Measurements from ENCODE around the gene STYX.
"Not testable (repeated sequence)": the region's sequence is repeated elsewhere in the genome, so short reads cannot be mapped to it uniquely, and the experiment has no call there.

STYX gene

DNA sequence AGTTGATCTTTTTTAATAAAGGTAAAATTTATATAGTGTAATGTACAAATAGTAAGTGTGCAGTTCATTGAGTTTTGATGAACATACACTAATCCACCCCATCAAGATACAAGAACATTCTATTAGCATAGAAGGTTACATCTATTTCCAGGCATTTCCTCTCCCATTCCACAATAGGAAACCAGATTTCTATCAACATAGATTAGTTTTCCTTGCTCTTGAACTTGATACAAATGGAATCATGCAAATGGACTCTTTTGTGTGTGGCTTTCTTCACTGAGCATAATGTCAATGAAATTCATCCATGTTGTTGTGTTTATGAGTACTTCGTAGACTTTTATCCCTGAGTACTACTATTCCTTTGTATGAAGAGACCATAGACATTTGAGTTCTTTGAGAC, 10.8 kb downstream of the STYX start:
- TF ChIP-seq POLR2A (IDR thresholded peaks at IDR 0.05; ENCODE audit: low read length), result no peak
- no peak for TF ChIP-seq GATA1 (IDR thresholded peaks at IDR 0.05; ENCODE audit: low read depth, low read length)
- DNase-seq, result no peak

DNA sequence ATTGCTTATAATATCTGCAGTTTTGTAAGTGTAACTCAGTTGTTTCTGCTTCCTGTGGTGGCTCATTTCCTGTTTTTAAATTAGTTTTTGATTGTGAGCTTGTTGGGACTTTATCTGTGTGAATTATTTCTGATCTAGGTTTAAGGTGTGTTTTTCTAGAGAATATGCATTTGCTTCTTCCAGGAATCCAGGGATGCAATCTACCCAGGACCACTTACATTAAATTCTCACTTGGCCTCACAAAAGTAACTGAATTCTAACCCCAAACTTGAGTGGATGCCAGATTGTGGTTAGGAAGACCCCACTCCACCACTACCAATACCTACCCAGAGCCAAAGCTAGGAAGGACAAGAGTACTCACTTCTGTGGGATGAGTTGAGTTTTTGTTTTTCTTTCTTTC, 11.9 kb downstream of the STYX start:
- TF ChIP-seq GATA1 (IDR thresholded peaks at IDR 0.05; ENCODE audit: low read depth, low read length) (no peak), POLR2A (IDR thresholded peaks at IDR 0.05; ENCODE audit: low read length) (no peak)
- DNase-seq, result no peak

- TF ChIP-seq GATA1 (IDR thresholded peaks at IDR 0.05; ENCODE audit: low read depth, low read length) (no peak), POLR2A (IDR thresholded peaks at IDR 0.05; ENCODE audit: low read length) (no peak)
- DNase-seq, result no peak
Measured at GRCh38 chr14:52748647-52749292, 18.8 kb downstream of the STYX start.

GRCh38 chr14:52755607-52756316, 25.8 kb downstream of the STYX start:
- DNase-seq, result no peak
- TF ChIP-seq POLR2A (IDR thresholded peaks at IDR 0.05; ENCODE audit: low read length) (no peak), GATA1 (IDR thresholded peaks at IDR 0.05; ENCODE audit: low read depth, low read length) (no peak)

DNA sequence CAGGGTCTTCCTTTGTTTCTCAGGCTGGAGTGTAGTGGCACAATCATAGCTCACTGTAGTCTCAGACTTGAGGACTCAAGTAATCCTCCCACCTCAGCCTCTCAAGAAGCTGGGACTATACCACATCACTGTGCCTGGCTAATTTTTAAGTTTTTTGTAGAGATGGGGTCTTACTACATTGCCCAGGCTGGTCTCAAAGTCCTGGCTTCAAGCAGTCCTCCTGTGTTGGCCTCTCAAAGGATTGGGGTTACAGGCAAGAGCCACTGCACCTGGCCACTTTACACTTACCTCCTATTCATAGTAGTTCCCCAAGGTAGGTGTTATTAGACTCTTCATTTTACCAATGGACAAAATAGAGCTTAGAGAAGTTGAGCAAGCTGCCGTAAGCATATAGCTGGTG, 29.2 kb downstream of the STYX start:
- TF ChIP-seq GATA1 (IDR thresholded peaks at IDR 0.05; ENCODE audit: low read depth, low read length) (no peak), POLR2A (IDR thresholded peaks at IDR 0.05; ENCODE audit: low read length) (no peak)
- DNase-seq, result no peak

GRCh38 chr14:52762923-52763322, 33.0 kb downstream of the STYX start:
- DNase-seq, result not testable (repeated sequence)

- no peak for TF ChIP-seq GATA1 (IDR thresholded peaks at IDR 0.05; ENCODE audit: low read depth, low read length)
- no peak for TF ChIP-seq POLR2A (IDR thresholded peaks at IDR 0.05; ENCODE audit: low read length)
- no peak for DNase-seq
Measured at GRCh38 chr14:52767058-52767833, 37.3 kb downstream of the STYX start.

DNA sequence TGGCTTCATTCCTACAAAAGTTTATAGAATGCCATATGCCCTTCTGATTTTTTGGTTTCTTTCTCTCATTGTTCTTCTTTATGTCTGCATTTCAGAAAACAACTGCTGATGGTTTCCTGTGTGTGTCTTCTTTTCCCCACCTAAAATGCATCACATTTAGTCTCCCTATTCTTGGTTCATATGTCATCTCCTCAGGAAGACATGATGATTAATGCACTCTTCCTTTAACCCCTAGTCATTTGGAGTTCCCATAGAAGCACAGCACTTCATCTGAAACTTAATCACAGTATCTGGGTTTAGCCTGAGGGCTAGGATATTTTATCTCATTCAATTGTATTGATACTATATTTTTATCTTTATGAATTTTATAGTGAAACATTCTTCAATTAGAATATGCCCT, 39.9 kb downstream of the STYX start:
- DNase-seq, result no peak

GRCh38 chr14:52776816-52777215, 46.9 kb downstream of the STYX start:
- TF ChIP-seq POLR2A (IDR thresholded peaks at IDR 0.05; ENCODE audit: low read length) (no peak), GATA1 (IDR thresholded peaks at IDR 0.05; ENCODE audit: low read depth, low read length) (no peak)
- DNase-seq, result no peak

More for the DNA sequence above, 39.9 kb downstream of the STYX start:
- TF ChIP-seq GATA1 (IDR thresholded peaks at IDR 0.05; ENCODE audit: low read depth, low read length), result no peak
- no peak for TF ChIP-seq POLR2A (IDR thresholded peaks at IDR 0.05; ENCODE audit: low read length)

DNA sequence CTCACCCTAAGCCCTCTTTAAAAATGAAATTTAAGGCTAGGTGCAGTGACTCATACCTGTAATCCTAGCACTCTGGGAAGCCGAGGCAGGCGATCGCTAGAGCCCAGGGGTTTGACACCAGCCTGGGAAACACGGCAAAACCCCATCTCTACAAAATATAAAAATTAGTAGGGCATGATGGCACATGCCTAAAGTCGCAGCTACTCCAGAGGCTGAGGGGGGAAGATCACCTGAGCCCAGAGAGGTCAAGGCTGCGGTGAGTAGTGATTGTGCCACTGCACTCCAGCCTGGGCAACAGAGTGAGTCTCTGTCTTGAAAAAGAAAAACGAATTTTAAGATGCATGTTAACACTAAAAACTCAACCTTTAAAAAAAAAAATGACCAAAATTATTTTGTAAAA, 48.7 kb downstream of the STYX start:
- TF ChIP-seq GATA1 (IDR thresholded peaks at IDR 0.05; ENCODE audit: low read depth, low read length) (no peak), POLR2A (IDR thresholded peaks at IDR 0.05; ENCODE audit: low read length) (no peak)
- DNase-seq, result no peak

- DNase-seq, result no peak
- TF ChIP-seq POLR2A (IDR thresholded peaks at IDR 0.05; ENCODE audit: low read length), result no peak
Measured at GRCh38 chr14:52780893-52781292, 50.9 kb downstream of the STYX start.

DNA sequence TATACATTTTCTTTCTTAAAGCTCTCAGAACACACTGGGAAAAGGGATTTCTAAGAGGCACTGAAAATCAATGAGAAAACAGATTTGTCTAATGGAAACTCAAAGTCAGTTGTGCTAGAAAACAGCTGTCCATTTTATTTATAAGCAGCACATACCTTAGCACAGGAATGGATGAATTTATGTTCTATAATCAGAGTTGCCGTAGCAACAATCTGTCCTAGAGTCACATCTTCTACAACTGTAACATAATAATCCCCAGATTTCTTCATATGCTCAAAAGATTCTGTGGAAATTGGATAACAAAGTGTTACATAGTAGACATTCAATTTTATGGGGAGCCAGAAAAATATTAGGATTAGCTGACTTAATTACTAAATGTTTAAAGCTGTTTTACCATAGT, 51.7 kb downstream of the STYX start:
- no peak for DNase-seq
- TF ChIP-seq GATA1 (IDR thresholded peaks at IDR 0.05; ENCODE audit: low read depth, low read length), result no peak
- TF ChIP-seq POLR2A (IDR thresholded peaks at IDR 0.05; ENCODE audit: low read length), result no peak

- no peak for DNase-seq
- no peak for TF ChIP-seq POLR2A (IDR thresholded peaks at IDR 0.05; ENCODE audit: low read length)
- no peak for TF ChIP-seq GATA1 (IDR thresholded peaks at IDR 0.05; ENCODE audit: low read depth, low read length)
Measured at GRCh38 chr14:52783206-52783605, 53.2 kb downstream of the STYX start.

DNA sequence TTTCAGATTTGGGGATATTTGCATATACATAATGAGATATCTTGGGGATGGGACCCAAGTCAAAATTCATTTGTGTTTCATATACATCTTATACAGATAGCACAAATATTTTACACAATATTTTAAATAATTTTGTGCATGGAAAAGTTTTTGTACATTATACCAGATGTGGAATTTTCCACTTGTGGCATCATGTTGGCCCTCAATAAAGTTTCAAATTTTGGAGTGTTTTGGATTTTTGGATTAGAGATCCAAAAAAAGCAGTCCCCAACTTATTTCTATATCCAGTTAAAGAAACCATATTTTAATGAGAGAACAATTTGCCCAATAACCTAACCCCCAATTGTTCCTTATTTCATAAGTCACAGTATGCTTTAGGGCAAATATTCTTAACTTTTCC, 56.9 kb downstream of the STYX start:
- TF ChIP-seq POLR2A (IDR thresholded peaks at IDR 0.05; ENCODE audit: low read length) (no peak), GATA1 (IDR thresholded peaks at IDR 0.05; ENCODE audit: low read depth, low read length) (no peak)
- DNase-seq, result no peak

DNA sequence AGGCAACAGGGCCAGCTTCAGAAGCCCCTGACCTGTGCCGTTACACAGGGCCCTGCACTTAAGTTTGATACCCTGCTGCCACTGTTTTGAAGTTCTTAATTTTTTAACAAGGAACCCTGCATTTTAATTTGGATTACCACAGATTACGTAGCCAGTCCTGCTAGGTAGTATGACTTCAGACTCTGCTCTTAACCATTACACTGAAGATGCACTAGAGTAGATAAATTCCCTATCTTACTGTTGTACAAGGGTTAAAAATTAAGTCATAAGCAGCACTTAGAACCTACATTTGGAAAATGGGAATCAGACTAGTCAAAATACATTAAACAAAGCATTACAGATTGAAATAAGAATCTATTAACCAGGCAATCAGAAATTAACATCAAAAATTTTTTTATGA, 59.2 kb downstream of the STYX start:
- peak; percentile 16 to 39 for DNase-seq
- no peak for TF ChIP-seq GATA1 (IDR thresholded peaks at IDR 0.05; ENCODE audit: low read depth, low read length)
- TF ChIP-seq POLR2A (IDR thresholded peaks at IDR 0.05; ENCODE audit: low read length), result no peak
